HPDE6-E6E7 (cell line): Measurements from ENCODE around the gene BDKRB1.
"Not testable (repeated sequence)": the region's sequence is repeated elsewhere in the genome, so short reads cannot be mapped to it uniquely, and the experiment has no call there.

ENCODE experiments used
- DNase-seq: peaks from one replicate; pipeline ENCODE4 v3.0.0; 2011; ENCODE audit warnings: missing footprints; ENCODE audit errors: extremely low spot score

The BDKRB1 gene

GRCh38 chr14:96233661-96234060 lies 22.3 kb upstream of the BDKRB1 start:
- no peak for DNase-seq

GRCh38 chr14:96235426-96235825 lies 20.6 kb upstream of the BDKRB1 start:
- no peak for DNase-seq

GRCh38 chr14:96237641-96238040 lies 18.4 kb upstream of the BDKRB1 start:
- DNase-seq: no peak

GRCh38 chr14:96238676-96239265 lies 17.2 kb upstream of the BDKRB1 start:
- DNase-seq: no peak

GRCh38 chr14:96239711-96240141 lies 16.3 kb upstream of the BDKRB1 start:
- no peak for DNase-seq

GRCh38 chr14:96240641-96241040 lies 15.4 kb upstream of the BDKRB1 start:
- DNase-seq: no peak

GRCh38 chr14:96242126-96242525 lies 13.9 kb upstream of the BDKRB1 start:
- no peak for DNase-seq

GRCh38 chr14:96243785-96244184 lies 12.2 kb upstream of the BDKRB1 start:
- DNase-seq: no peak

GRCh38 chr14:96245074-96245473 lies 10.9 kb upstream of the BDKRB1 start:
- DNase-seq: not testable (repeated sequence)

- no peak for DNase-seq
Observed at GRCh38 chr14:96245710-96246538, 10.1 kb upstream of the BDKRB1 start.

- DNase-seq: peak; percentile 98
Observed at GRCh38 chr14:96246539-96246847, 9.5 kb upstream of the BDKRB1 start.

- DNase-seq: no peak
Observed at GRCh38 chr14:96247031-96247430, 9.0 kb upstream of the BDKRB1 start.

- no peak for DNase-seq
Observed at GRCh38 chr14:96249029-96249428, 7.0 kb upstream of the BDKRB1 start.

- DNase-seq: no peak
Observed at GRCh38 chr14:96250485-96250884, 5.5 kb upstream of the BDKRB1 start.

- no peak for DNase-seq
Observed at GRCh38 chr14:96251656-96252155, 4.3 kb upstream of the BDKRB1 start.

- no peak for DNase-seq
Observed at GRCh38 chr14:96252323-96252998, 3.5 kb upstream of the BDKRB1 start.

GRCh38 chr14:96252999-96253539 lies 2.9 kb upstream of the BDKRB1 start:
- DNase-seq: peak; percentile 60

GRCh38 chr14:96254687-96255086 lies 1.3 kb upstream of the BDKRB1 start:
- DNase-seq: no peak

- peak; percentile 47 for DNase-seq
Observed at GRCh38 chr14:96256407-96256806, 397 bp downstream of the BDKRB1 start.

GRCh38 chr14:96257056-96257455 lies 1.0 kb downstream of the BDKRB1 start:
- DNase-seq: no peak

GRCh38 chr14:96257900-96258299 lies 1.9 kb downstream of the BDKRB1 start:
- no peak for DNase-seq

- DNase-seq: no peak
Observed at GRCh38 chr14:96260341-96260821, 4.4 kb downstream of the BDKRB1 start.
